GM12878 (cell line): ENCODE results near the gene NEBL.

Source experiments
- CTCF ChIP-seq, 3 experiments: IDR thresholded peaks in 2 of 3; conservative IDR thresholded peaks in 1 of 3; 2 replicates each; pipeline ENCODE4 v1.5.1; 2011; ENCODE audit warnings: low read depth in 3 of 3, low read length in 3 of 3, mild to moderate bottlenecking in 3 of 3, control low read depth in 2 of 3, moderate library complexity in 2 of 3, inconsistent platforms in 1 of 3, mixed read lengths in 1 of 3; ENCODE audit not compliant: control insufficient read depth in 2 of 3, insufficient read depth in 1 of 3; ENCODE audit errors: extremely low read depth in 1 of 3
- RAD51 ChIP-seq: fragments of 450-650 bp; IDR thresholded peaks from 2 replicates; pipeline ENCODE4 v1.6.1; 2016; ENCODE audit warnings: moderate library complexity, mild to moderate bottlenecking, inconsistent platforms

DNA sequence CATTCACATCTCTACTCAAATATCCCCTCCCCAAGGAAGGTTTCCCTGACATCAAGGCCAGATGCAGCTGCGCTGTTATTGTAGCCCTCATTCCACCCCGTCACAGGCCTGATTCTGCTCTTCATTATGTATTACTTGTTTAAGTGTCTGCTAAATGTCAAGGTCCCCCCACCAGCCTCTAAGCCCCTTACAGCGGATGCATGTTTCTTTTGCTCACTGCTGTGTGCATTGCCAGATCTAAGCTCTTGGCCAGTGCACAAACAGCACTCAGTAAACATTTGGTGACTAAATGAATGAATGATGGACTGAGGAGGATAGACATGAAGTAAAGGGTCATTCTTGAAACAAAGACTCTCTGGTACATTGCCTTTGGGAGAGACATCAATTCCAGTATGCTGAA, 90.6 kb downstream of the NEBL start:
- TF ChIP-seq RAD51, result no peak
- no peak for TF ChIP-seq CTCF (IDR thresholded peaks at IDR 0.05 in 2 of 3, conservative IDR thresholded peaks at IDR 0.05 in 1 of 3; ENCODE audit: control insufficient read depth in 2 of 3, extremely low read depth in 1 of 3, insufficient read depth in 1 of 3, low read depth in 3 of 3, low read length in 3 of 3)
